Measurements from ENCODE around the gene DCK.

Gene DCK

DNA sequence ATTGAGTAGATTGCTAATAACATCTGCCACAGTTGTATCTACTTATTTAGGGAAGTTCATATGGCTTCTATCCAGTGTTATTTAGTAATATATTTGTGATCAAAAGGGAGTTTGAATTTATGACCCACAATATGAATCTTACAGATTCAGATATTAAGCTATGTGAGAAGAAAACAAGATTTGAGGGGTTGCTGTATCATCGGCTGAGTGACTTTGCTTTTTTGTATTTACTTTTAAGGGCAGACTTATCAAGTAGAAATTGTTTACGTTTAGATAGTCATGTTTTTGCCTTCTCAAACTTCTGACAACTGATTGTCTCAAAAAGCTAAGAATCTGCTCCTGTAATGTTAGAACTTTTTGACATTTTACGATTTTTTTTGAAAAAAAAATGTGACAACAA is 17.2 kb upstream of the DCK start:
- Histone ChIP-seq H3K79me2 (ENCODE audit: low read length) (no peaks in the 10 kb centered on the region), H3K9me2 (replicated peaks; ENCODE audit: insufficient read depth, low read length) (no peaks in the 10 kb centered on the region), H3K36me3 (replicated peaks; ENCODE audit: insufficient read depth, low read length) (no peaks in the 10 kb centered on the region), H4K20me1 (ENCODE audit: insufficient read depth, low read length) (no peaks in the 10 kb centered on the region), H2AFZ (ENCODE audit: low read length) (no peak overlapping the region), H3K27ac (ENCODE audit: low read length) (no peak overlapping the region), H3K9me3 (replicated peaks; ENCODE audit: insufficient read depth, low read length) (no peaks in the 10 kb centered on the region), H3K27me3 (replicated peaks; ENCODE audit: insufficient read depth, low read length) (no peaks in the 10 kb centered on the region), H3K4me3 (ENCODE audit: low read length) (no peak overlapping the region), H3K4me1 (ENCODE audit: low read length) (no peaks in the 10 kb centered on the region), H3K4me2 (ENCODE audit: low read depth, low read length) (no peak overlapping the region), H3K9ac (ENCODE audit: low read length) (no peak overlapping the region), H3F3A (ENCODE audit: insufficient read depth, low read length) (no peaks in the 10 kb centered on the region)
- TF ChIP-seq, protein P1, sequence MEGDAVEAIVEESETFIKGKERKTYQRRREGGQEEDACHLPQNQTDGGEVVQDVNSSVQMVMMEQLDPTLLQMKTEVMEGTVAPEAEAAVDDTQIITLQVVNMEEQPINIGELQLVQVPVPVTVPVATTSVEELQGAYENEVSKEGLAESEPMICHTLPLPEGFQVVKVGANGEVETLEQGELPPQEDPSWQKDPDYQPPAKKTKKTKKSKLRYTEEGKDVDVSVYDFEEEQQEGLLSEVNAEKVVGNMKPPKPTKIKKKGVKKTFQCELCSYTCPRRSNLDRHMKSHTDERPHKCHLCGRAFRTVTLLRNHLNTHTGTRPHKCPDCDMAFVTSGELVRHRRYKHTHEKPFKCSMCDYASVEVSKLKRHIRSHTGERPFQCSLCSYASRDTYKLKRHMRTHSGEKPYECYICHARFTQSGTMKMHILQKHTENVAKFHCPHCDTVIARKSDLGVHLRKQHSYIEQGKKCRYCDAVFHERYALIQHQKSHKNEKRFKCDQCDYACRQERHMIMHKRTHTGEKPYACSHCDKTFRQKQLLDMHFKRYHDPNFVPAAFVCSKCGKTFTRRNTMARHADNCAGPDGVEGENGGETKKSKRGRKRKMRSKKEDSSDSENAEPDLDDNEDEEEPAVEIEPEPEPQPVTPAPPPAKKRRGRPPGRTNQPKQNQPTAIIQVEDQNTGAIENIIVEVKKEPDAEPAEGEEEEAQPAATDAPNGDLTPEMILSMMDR (IDR thresholded peaks at IDR 0.05; ENCODE audit: low read length) = no peak
- TF ChIP-seq EZH2phosphoT487 (IDR thresholded peaks at IDR 0.05; ENCODE audit: low read length) = no peak
- no peak for TF ChIP-seq EZH2 (optimal IDR thresholded peaks at IDR 0.05; ENCODE audit: low read depth, low read length)
- no peak for DNase-seq

- Histone ChIP-seq H3F3A (ENCODE audit: insufficient read depth, low read length) (no peaks in the 10 kb centered on the region), H3K36me3 (replicated peaks; ENCODE audit: insufficient read depth, low read length) (no peaks in the 10 kb centered on the region), H3K79me2 (ENCODE audit: low read length) (no peaks in the 10 kb centered on the region), H3K9me2 (replicated peaks; ENCODE audit: insufficient read depth, low read length) (no peaks in the 10 kb centered on the region), H3K9me3 (replicated peaks; ENCODE audit: insufficient read depth, low read length) (no peaks in the 10 kb centered on the region), H3K27me3 (replicated peaks; ENCODE audit: insufficient read depth, low read length) (no peaks in the 10 kb centered on the region), H4K20me1 (ENCODE audit: insufficient read depth, low read length) (no peaks in the 10 kb centered on the region), H3K9ac (ENCODE audit: low read length) (no peak overlapping the region), H3K27ac (ENCODE audit: low read length) (no peak overlapping the region), H3K4me2 (ENCODE audit: low read depth, low read length) (no peak overlapping the region), H3K4me1 (ENCODE audit: low read length) (no peaks in the 10 kb centered on the region), H2AFZ (ENCODE audit: low read length) (no peak overlapping the region), H3K4me3 (ENCODE audit: low read length) (no peak overlapping the region)
- DNase-seq = no peak
- TF ChIP-seq, protein P1 (IDR thresholded peaks at IDR 0.05; ENCODE audit: low read length) = no peak
- TF ChIP-seq EZH2 (optimal IDR thresholded peaks at IDR 0.05; ENCODE audit: low read depth, low read length) (no peak), EZH2phosphoT487 (IDR thresholded peaks at IDR 0.05; ENCODE audit: low read length) (no peak)
These were observed 13.9 kb upstream of the DCK start for GRCh38 chr4:70979445-70980008.

- Histone ChIP-seq H3K4me3 (ENCODE audit: low read length) (no peak overlapping the region), H3K4me2 (ENCODE audit: low read depth, low read length) (no peak overlapping the region)
- no peak for TF ChIP-seq EZH2 (optimal IDR thresholded peaks at IDR 0.05; ENCODE audit: low read depth, low read length)
- TF ChIP-seq, protein P1 (IDR thresholded peaks at IDR 0.05; ENCODE audit: low read length) = no peak
- TF ChIP-seq EZH2phosphoT487 (IDR thresholded peaks at IDR 0.05; ENCODE audit: low read length) = no peak
These were observed 13.3 kb upstream of the DCK start for GRCh38 chr4:70980196-70980595.

More at GRCh38 chr4:70980196-70980595, 13.3 kb upstream of the DCK start:
- H3K9me3 ChIP-seq (replicated peaks; ENCODE audit: insufficient read depth, low read length) = no peaks in the 10 kb centered on the region
- H4K20me1 ChIP-seq (ENCODE audit: insufficient read depth, low read length) = no peaks in the 10 kb centered on the region
- no peak overlapping the region for H2AFZ ChIP-seq (ENCODE audit: low read length)
- no peak overlapping the region for H3K9ac ChIP-seq (ENCODE audit: low read length)
- no peaks in the 10 kb centered on the region for H3K36me3 ChIP-seq (replicated peaks; ENCODE audit: insufficient read depth, low read length)
- H3K27me3 ChIP-seq (replicated peaks; ENCODE audit: insufficient read depth, low read length) = no peaks in the 10 kb centered on the region
- DNase-seq = no peak
- no peaks in the 10 kb centered on the region for H3K4me1 ChIP-seq (ENCODE audit: low read length)
- H3K27ac ChIP-seq (ENCODE audit: low read length) = no peak overlapping the region
- no peaks in the 10 kb centered on the region for H3F3A ChIP-seq (ENCODE audit: insufficient read depth, low read length)
- no peaks in the 10 kb centered on the region for H3K9me2 ChIP-seq (replicated peaks; ENCODE audit: insufficient read depth, low read length)
- H3K79me2 ChIP-seq (ENCODE audit: low read length) = no peaks in the 10 kb centered on the region

Measured in MM.1S (cell line).